ENCODE measurements around the gene EPS8. TPM values are rescaled to one million over a fixed set of nuclear protein-coding genes. Genes with fewer than 3 reads are reported as not detected.
"Not testable (repeated sequence)": the region's sequence is repeated elsewhere in the genome, so short reads cannot be mapped to it uniquely, and the experiment has no call there.

EPS8 gene
- total RNA-seq, 1 donor from 2014 or later: 31.7 TPM

DNA sequence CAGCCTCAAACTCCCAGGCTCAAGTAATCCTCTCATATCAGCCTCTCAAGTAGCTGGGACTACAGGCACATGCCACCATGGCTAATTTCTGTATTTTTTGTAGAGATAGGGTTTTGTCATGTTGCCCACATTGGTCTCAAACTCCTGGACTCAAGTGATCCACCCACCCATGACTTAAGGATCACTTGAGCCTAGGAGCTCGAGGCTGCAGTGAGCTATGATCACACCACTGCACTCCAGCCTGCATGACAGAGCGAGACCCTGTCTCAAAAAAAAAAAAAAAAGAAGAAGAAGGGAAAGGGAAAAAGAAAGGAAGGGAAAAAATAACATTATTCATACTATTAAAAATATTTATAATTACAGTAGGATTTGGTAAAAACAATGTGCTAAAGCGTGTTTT is 19.2 kb downstream of the EPS8 start:
- no peaks in the 10 kb centered on the region for H3K9me3 Mint-ChIP-seq
- peaks cover 7% of the 10 kb centered on the region for H3K36me3 Mint-ChIP-seq
- peak overlapping the region; percentile 89 for H3K27ac Mint-ChIP-seq
- no peak overlapping the region for H3K4me3 Mint-ChIP-seq
- DNase-seq (ENCODE audit: extremely low spot score, unreplicated experiment): no peak
- TF ChIP-seq, protein P1, sequence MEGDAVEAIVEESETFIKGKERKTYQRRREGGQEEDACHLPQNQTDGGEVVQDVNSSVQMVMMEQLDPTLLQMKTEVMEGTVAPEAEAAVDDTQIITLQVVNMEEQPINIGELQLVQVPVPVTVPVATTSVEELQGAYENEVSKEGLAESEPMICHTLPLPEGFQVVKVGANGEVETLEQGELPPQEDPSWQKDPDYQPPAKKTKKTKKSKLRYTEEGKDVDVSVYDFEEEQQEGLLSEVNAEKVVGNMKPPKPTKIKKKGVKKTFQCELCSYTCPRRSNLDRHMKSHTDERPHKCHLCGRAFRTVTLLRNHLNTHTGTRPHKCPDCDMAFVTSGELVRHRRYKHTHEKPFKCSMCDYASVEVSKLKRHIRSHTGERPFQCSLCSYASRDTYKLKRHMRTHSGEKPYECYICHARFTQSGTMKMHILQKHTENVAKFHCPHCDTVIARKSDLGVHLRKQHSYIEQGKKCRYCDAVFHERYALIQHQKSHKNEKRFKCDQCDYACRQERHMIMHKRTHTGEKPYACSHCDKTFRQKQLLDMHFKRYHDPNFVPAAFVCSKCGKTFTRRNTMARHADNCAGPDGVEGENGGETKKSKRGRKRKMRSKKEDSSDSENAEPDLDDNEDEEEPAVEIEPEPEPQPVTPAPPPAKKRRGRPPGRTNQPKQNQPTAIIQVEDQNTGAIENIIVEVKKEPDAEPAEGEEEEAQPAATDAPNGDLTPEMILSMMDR (conservative IDR thresholded peaks at IDR 0.05): no peak
- H3K4me1 Mint-ChIP-seq (ENCODE audit: unreplicated experiment): peaks cover 9% of the 10 kb centered on the region
- H3K27me3 Mint-ChIP-seq: no peaks in the 10 kb centered on the region

GRCh38 chr12:15769586-15769985 is 19.6 kb downstream of the EPS8 start:
- Mint-ChIP-seq H3K4me1 (ENCODE audit: unreplicated experiment) (peaks cover 4% of the 10 kb centered on the region), H3K9me3 (no peaks in the 10 kb centered on the region), H3K36me3 (peaks cover 7% of the 10 kb centered on the region), H3K27me3 (no peaks in the 10 kb centered on the region), H3K4me3 (no peak overlapping the region), H3K27ac (peak overlapping the region; percentile 89)
- DNase-seq (ENCODE audit: extremely low spot score, unreplicated experiment): no peak
- TF ChIP-seq, protein P1 (conservative IDR thresholded peaks at IDR 0.05): no peak

- no peak overlapping the region for H3K27ac Mint-ChIP-seq
- H3K36me3 Mint-ChIP-seq: peaks cover 11% of the 10 kb centered on the region
- H3K4me3 Mint-ChIP-seq: no peak overlapping the region
- H3K9me3 Mint-ChIP-seq: no peaks in the 10 kb centered on the region
- TF ChIP-seq, protein P1 (conservative IDR thresholded peaks at IDR 0.05): no peak
- peaks cover 4% of the 10 kb centered on the region for H3K4me1 Mint-ChIP-seq (ENCODE audit: unreplicated experiment)
- no peak for DNase-seq (ENCODE audit: extremely low spot score, unreplicated experiment)
- H3K27me3 Mint-ChIP-seq: no peaks in the 10 kb centered on the region
These were observed 21.9 kb downstream of the EPS8 start for GRCh38 chr12:15767301-15767700.

- Mint-ChIP-seq H3K4me1 (ENCODE audit: unreplicated experiment) (no peaks in the 10 kb centered on the region), H3K36me3 (peaks cover 10% of the 10 kb centered on the region), H3K27ac (no peak overlapping the region), H3K4me3 (no peak overlapping the region), H3K9me3 (no peaks in the 10 kb centered on the region), H3K27me3 (no peaks in the 10 kb centered on the region)
- TF ChIP-seq, protein P1 (conservative IDR thresholded peaks at IDR 0.05): no peak
- no peak for DNase-seq (ENCODE audit: extremely low spot score, unreplicated experiment)
These were observed 25.9 kb downstream of the EPS8 start for GRCh38 chr12:15763328-15763727.

- not testable (repeated sequence) for H3K4me1 Mint-ChIP-seq (ENCODE audit: unreplicated experiment); H3K9me3 Mint-ChIP-seq; H3K4me3 Mint-ChIP-seq; H3K27ac Mint-ChIP-seq; H3K27me3 Mint-ChIP-seq; DNase-seq (ENCODE audit: extremely low spot score, unreplicated experiment)
- peaks cover 10% of the 10 kb centered on the region for H3K36me3 Mint-ChIP-seq
These were observed 27.0 kb downstream of the EPS8 start for GRCh38 chr12:15762162-15762561.

- no peak for DNase-seq (ENCODE audit: extremely low spot score, unreplicated experiment)
- no peak overlapping the region for H3K27ac Mint-ChIP-seq
- no peak overlapping the region for H3K4me3 Mint-ChIP-seq
These were observed 31.5 kb downstream of the EPS8 start for GRCh38 chr12:15757553-15758255.

More at GRCh38 chr12:15757553-15758255, 31.5 kb downstream of the EPS8 start:
- H3K27me3 Mint-ChIP-seq: no peaks in the 10 kb centered on the region
- TF ChIP-seq, protein P1 (conservative IDR thresholded peaks at IDR 0.05): no peak
- H3K36me3 Mint-ChIP-seq: peaks cover 9% of the 10 kb centered on the region
- no peaks in the 10 kb centered on the region for H3K4me1 Mint-ChIP-seq (ENCODE audit: unreplicated experiment)
- no peaks in the 10 kb centered on the region for H3K9me3 Mint-ChIP-seq

All from type B pancreatic cell (in vitro differentiated cells).